Measurements from ENCODE around the gene FBRS.
A peak's percentile ranks its signal among the peaks of the same experiment; 100 is the strongest.

DNA sequence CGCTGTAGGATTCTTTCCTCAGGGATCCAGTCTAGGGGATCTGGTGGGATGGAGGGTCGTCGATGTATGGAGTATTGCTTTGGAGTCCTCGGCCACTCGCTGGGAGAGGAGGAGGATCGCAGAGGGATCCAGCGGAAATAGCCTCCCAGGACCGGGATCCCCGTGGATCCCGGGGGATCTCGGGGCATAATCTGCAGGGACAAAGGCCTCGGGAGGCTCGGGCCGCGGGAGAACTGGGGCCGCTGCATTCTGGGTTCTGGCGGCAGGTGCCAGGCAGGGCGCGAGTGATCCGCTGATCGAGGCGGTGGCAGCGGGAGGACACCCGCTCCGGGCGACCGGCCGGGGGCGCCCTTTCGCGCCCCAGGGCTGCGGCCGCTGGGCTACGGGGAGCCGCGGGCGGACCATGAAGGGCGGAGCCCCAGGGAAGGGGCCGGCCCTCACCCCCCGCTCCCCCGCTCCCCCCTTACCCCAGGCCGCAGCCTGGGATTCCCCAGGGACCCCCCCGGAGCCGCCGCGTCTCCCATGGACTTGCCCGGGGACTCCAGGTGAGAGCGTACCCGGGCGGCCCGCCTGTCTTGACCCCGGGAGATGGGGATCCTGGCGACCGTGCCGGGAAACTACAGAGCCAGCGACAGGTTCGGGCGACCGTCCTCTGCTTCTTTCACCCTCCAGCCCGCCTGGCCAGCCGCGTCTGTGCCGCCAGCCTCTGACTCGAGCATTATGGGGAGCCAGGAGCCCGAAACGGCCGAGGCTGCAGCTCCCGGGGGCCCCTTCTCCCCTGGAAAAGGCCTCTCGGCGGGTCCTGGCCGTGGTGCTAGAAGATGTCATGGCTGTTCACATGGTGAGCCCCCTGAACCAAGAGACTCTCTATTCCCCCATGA is 6.9 kb upstream of the FBRS start:
- TF ChIP-seq, protein P1, sequence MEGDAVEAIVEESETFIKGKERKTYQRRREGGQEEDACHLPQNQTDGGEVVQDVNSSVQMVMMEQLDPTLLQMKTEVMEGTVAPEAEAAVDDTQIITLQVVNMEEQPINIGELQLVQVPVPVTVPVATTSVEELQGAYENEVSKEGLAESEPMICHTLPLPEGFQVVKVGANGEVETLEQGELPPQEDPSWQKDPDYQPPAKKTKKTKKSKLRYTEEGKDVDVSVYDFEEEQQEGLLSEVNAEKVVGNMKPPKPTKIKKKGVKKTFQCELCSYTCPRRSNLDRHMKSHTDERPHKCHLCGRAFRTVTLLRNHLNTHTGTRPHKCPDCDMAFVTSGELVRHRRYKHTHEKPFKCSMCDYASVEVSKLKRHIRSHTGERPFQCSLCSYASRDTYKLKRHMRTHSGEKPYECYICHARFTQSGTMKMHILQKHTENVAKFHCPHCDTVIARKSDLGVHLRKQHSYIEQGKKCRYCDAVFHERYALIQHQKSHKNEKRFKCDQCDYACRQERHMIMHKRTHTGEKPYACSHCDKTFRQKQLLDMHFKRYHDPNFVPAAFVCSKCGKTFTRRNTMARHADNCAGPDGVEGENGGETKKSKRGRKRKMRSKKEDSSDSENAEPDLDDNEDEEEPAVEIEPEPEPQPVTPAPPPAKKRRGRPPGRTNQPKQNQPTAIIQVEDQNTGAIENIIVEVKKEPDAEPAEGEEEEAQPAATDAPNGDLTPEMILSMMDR (IDR thresholded peaks at IDR 0.05; ENCODE audit: low read depth, low read length): peak; percentile 72
- TF ChIP-seq EZH2phosphoT487 (IDR thresholded peaks at IDR 0.05; ENCODE audit: low read depth): no peak

All from OCI-LY3 (cell line).